Mucosa of stomach (tissue), 1 donor: Measurements from ENCODE around the gene MT1X.

Source experiments
- H3K27me3 ChIP-seq: one replicate; pipeline ENCODE4 v1.7.0; 2013; ENCODE audit warnings: mild to moderate bottlenecking, low read length; ENCODE audit not compliant: control insufficient read depth, insufficient read depth
- H3K36me3 ChIP-seq: one replicate; pipeline ENCODE4 v1.7.0; 2013; ENCODE audit warnings: low read length; ENCODE audit not compliant: control insufficient read depth, insufficient read depth
- H3K4me1 ChIP-seq: one replicate; pipeline ENCODE4 v1.7.0; 2013; ENCODE audit warnings: mild to moderate bottlenecking, low read length; ENCODE audit not compliant: control insufficient read depth, insufficient read depth
- H3K4me3 ChIP-seq: one replicate; pipeline ENCODE4 v1.7.0; 2013; ENCODE audit warnings: low read length
- H3K9ac ChIP-seq: one replicate; pipeline ENCODE4 v1.7.0; 2013; ENCODE audit warnings: mild to moderate bottlenecking, low read length, moderate library complexity
- H3K9me3 ChIP-seq: one replicate; pipeline ENCODE4 v1.7.0; 2013; ENCODE audit warnings: mild to moderate bottlenecking, low read length, moderate library complexity; ENCODE audit not compliant: control insufficient read depth
- donor health status: Pancreatic carcinoma.

Gene MT1X

DNA sequence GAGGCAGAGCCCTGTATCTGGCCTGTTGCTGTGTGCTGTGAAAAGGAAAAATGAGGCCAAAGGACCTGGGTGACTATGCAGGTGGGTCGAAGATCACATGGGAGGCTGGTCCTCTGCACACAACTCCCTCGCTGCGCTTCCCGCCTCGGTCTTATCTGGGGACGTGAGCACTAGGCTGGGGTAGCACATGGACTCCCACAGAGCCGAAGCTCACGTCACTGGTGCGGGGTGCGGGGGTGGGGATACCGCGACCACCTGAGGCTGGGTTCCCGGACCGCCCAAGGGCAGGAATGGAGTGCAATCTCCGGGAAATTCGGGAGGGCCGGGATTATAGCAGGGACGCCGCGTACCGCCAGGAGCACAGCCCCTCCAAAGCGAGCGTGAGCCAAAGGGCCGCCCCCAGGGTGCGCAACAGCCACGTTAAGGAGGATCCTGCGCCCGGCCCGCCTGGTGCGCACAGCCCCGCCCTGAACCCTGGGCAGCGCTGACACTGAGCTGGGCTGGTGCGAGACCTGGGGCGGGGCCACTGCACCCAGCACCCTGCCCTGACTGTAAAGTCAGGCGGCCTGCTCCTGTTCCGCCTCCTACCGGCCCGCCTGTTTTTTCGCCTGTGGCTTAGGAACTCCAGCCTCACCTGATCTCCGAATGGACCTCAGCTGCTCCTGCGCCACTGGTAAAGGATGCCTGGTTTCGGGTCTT lies 39.0 kb upstream of the MT1X start:
- no peaks in the 10 kb centered on the region for H3K36me3 ChIP-seq
- H3K9ac ChIP-seq = peak overlapping the region; percentile 29
- H3K4me3 ChIP-seq = peak overlapping the region; percentile 7
- H3K4me1 ChIP-seq = peaks cover 52% of the 10 kb centered on the region
- H3K27me3 ChIP-seq = peaks cover 10% of the 10 kb centered on the region
- H3K9me3 ChIP-seq = no peaks in the 10 kb centered on the region

DNA sequence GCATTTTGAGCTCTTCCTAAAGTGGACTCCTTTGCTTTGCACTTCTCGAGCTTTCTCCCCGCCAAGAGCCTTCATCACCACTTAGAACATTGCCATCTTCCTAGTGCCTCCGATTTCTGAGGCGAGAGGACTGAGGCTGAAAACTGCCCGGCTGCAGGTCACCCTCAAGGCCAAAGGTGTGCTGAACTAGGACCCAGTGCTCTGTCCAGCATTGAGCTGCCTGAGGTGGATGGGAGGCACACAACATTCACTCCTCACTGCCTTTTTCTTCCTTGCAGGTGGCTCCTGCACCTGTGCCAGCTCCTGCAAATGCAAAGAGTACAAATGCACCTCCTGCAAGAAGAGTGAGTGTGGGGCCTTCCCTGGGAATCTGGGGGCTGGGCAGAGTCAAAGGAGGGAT lies 38.4 kb upstream of the MT1X start:
- no peak overlapping the region for H3K4me3 ChIP-seq
- no peaks in the 10 kb centered on the region for H3K36me3 ChIP-seq
- H3K9me3 ChIP-seq = no peaks in the 10 kb centered on the region
- H3K27me3 ChIP-seq = peaks cover 10% of the 10 kb centered on the region
- H3K4me1 ChIP-seq = peaks cover 48% of the 10 kb centered on the region
- peak overlapping the region; percentile 29 for H3K9ac ChIP-seq

DNA sequence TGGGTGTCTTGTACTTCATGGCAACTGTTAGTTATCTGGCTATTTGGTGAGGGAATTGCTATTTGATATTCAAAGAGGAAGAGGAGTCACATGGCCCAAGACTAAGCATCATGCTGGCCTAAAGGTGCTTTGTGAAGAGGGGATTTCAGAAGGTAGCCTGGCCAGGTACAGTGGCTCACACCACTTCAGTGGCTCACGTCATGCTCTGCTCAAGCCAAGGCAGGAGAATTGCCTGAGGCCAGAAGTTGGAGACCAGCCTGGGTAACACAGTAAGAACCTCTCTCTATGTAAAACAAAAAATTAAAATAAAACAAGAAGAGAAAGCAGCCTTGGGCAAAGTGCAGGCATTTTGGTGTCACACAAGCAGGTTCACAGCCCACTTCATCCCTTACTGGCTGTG lies 37.0 kb upstream of the MT1X start:
- Histone ChIP-seq H3K27me3 (peaks cover 10% of the 10 kb centered on the region), H3K9ac (no peak overlapping the region), H3K4me1 (peaks cover 52% of the 10 kb centered on the region), H3K36me3 (no peaks in the 10 kb centered on the region), H3K9me3 (no peaks in the 10 kb centered on the region), H3K4me3 (no peak overlapping the region)

GRCh38 chr16:56645838-56646237 lies 36.4 kb upstream of the MT1X start:
- H3K9ac ChIP-seq = no peak overlapping the region
- peaks cover 10% of the 10 kb centered on the region for H3K27me3 ChIP-seq
- H3K9me3 ChIP-seq = no peaks in the 10 kb centered on the region
- H3K4me1 ChIP-seq = peaks cover 54% of the 10 kb centered on the region
- H3K4me3 ChIP-seq = no peak overlapping the region
- H3K36me3 ChIP-seq = no peaks in the 10 kb centered on the region

DNA sequence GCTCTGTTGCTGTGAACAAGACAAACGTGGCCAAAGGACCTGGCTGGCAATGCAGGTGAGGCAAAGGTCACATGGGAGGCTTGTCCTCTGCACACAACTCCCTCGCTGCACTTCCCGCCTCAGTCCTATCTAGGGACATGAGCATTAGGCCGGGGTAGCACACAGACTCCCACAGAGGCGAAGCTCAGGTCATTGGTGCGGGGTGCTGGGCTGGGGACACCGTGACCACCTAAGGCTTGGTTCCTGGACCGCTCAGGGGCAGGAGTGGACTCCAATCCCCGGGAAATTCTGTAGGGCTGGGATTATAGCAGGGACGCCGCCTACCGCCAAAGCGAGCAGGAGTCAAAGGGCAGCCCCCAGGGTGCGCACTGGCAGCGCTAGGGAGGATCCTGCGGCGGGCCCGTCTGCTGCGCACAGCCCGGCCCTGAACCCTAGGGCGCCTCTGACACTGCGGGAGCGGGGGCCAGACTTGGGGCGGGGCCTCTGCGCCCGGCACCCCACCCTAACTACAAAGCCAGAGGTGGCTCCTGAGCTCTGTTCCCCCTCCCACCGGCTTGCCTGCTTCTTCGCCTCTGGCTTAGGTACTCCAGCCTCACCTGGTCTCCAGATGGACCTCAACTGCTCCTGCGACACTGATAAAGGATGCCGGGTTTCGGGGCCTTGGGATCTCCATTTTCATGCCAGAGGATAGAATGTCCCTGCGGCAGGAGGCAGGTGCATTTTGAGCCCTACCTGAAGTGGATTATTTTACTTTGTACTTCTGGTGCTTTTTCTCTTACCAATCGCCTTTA lies 34.4 kb upstream of the MT1X start:
- no peak overlapping the region for H3K9ac ChIP-seq
- H3K4me1 ChIP-seq = peaks cover 50% of the 10 kb centered on the region
- peaks cover 10% of the 10 kb centered on the region for H3K27me3 ChIP-seq
- no peaks in the 10 kb centered on the region for H3K9me3 ChIP-seq
- no peaks in the 10 kb centered on the region for H3K36me3 ChIP-seq
- H3K4me3 ChIP-seq = no peak overlapping the region

- Histone ChIP-seq H3K9ac (no peak overlapping the region), H3K36me3 (no peaks in the 10 kb centered on the region), H3K4me3 (no peak overlapping the region), H3K4me1 (peaks cover 38% of the 10 kb centered on the region), H3K27me3 (peaks cover 5% of the 10 kb centered on the region), H3K9me3 (no peaks in the 10 kb centered on the region)
Observed at GRCh38 chr16:56649271-56649670, 33.0 kb upstream of the MT1X start.

DNA sequence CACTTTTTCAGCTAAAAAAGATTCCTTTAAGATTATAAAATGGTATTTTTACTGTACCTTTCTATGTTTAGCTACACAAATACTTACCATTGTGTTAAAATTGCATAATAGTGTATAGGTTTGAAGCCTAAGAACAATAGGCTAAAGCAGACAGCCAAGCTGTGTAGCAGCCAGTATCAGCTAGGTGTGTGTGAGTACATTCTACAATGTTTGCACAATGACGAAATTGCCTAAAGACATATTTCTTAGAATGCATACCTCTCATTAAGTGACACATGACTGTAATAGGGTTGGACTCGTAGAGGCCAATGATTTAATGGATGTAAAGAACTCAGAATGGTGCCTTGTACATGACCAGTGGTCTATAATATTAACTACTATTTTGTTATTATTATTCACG lies 32.5 kb upstream of the MT1X start:
- no peak overlapping the region for H3K4me3 ChIP-seq
- no peaks in the 10 kb centered on the region for H3K9me3 ChIP-seq
- H3K4me1 ChIP-seq = peaks cover 38% of the 10 kb centered on the region
- no peak overlapping the region for H3K9ac ChIP-seq
- H3K36me3 ChIP-seq = no peaks in the 10 kb centered on the region
- H3K27me3 ChIP-seq = peaks cover 5% of the 10 kb centered on the region

DNA sequence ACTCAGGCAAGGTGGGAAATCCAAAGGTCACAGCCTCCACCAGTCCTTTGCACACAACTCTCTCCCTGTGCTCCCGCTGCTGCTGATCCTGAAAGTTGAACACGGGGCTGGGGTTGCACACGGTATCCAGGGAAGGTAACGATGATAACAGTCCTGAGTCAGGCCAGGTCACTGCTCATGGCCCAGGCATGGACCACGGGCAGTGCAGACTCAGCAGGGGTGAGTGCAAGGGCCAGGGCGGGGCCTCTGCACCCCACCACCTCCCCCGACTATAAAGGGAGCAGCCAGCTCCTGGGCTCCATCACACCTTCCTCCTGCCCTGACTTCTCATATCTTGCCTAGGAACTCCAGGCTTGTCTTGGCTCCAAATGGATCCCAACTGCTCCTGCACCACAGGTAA lies 30.7 kb upstream of the MT1X start, which contains the start of gene MT1B:
TSS of gene MT1B (plus strand) at position 301 of the 400 bp plus-strand sequence. CDS start at position 369, 68 bp downstream.
- no peaks in the 10 kb centered on the region for H3K9me3 ChIP-seq
- peaks cover 29% of the 10 kb centered on the region for H3K4me1 ChIP-seq
- peaks cover 5% of the 10 kb centered on the region for H3K27me3 ChIP-seq
- H3K9ac ChIP-seq = no peak within 1 kb of the TSS
- H3K36me3 ChIP-seq = no peaks in the 10 kb centered on the region
- H3K4me3 ChIP-seq = no peak within 1 kb of the TSS

DNA sequence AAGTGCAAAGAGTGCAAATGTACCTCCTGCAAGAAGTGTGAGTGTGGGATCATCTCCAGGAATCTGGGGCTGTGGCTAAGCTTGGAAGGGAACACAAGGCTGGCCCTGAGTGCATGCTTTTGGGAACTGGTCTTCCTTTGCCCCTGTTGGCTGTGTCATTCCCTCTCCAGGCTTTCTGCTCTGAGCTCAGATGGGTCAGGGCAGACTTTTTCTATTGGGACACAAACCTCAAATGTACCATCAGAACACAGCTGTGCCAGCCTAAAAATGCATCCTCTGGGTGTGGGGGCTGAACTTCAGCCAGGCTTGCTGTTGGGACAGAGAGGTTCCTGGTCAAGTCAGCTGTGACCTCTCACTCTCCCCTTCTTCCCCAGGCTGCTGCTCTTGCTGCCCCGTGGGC lies 29.7 kb upstream of the MT1X start:
- H3K9me3 ChIP-seq = no peaks in the 10 kb centered on the region
- peaks cover 2% of the 10 kb centered on the region for H3K27me3 ChIP-seq
- H3K9ac ChIP-seq = no peak overlapping the region
- peaks cover 27% of the 10 kb centered on the region for H3K4me1 ChIP-seq
- H3K36me3 ChIP-seq = no peaks in the 10 kb centered on the region
- no peak overlapping the region for H3K4me3 ChIP-seq

DNA sequence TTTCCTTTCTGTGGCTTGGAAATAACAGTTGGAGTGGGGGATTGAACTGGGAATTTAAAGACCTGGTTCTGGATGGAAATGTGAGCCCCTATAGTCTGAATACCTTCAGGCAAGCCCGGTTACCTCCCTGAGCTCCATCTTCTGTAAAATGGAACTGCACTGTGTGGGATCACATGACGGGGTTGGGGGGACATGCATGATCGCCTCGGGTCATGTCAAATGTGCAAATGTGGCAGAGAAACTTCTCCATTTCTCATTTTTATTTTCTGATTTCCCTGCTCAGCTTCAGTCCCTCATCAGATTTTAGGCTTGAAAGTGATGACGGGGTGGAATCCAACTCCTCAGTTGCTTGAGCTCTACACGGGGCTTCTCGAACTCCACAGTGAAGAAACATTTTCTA lies 29.1 kb upstream of the MT1X start:
- H3K4me3 ChIP-seq = no peak overlapping the region
- no peak overlapping the region for H3K9ac ChIP-seq
- no peaks in the 10 kb centered on the region for H3K9me3 ChIP-seq
- no peaks in the 10 kb centered on the region for H3K27me3 ChIP-seq
- no peaks in the 10 kb centered on the region for H3K36me3 ChIP-seq
- H3K4me1 ChIP-seq = peaks cover 25% of the 10 kb centered on the region

GRCh38 chr16:56657555-56658326 lies 24.5 kb upstream of the MT1X start, which contains the start of gene MT1F:
Gene MT1F (plus strand): TSS chr16:56657959. CDS start chr16:56658059, 100 bp downstream.
- H3K27me3 ChIP-seq = peaks cover 7% of the 10 kb centered on the region
- H3K36me3 ChIP-seq = no peaks in the 10 kb centered on the region

More at GRCh38 chr16:56657555-56658326, 24.5 kb upstream of the MT1X start, which contains the start of gene MT1F:
- Histone ChIP-seq H3K4me1 (peaks cover 19% of the 10 kb centered on the region), H3K9me3 (no peaks in the 10 kb centered on the region), H3K4me3 (peak within 1 kb of the TSS; percentile 80), H3K9ac (peak within 1 kb of the TSS; percentile 81)
